Activated T-cell treated with anti-CD3 and anti-CD28 coated beads for 4 hours (primary cell): ENCODE data around the gene SMOC1.
"Not testable (repeated sequence)": the region's sequence is repeated elsewhere in the genome, so short reads cannot be mapped to it uniquely, and the experiment has no call there.

Source experiments
- DNase-seq: peaks from one replicate; pipeline ENCODE4 v3.0.0-alpha.2; 2020

The SMOC1 gene

DNA sequence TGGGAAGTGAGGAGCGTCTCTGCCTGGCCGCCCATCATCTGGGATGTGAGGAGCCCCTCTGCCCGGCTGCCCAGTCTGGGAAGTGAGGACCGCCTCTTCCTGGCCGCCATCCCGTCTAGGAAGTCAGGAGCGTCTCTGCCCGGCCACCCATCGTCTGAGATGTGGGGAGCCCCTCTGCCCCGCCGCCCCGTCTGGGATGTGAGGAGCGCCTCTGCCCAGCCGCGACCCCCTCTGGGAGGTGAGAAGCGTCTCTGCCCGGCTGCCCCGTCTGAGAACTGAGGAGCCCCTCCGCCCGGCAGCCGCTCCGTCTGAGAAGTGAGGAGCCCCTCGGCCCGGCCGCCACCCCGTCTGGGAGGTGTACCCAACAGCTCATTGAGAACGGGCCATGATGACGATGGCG is 23.8 kb downstream of the SMOC1 start:
- not testable (repeated sequence) for DNase-seq

- no peak for DNase-seq
Observed at GRCh38 chr14:69904246-69904645, 25.0 kb downstream of the SMOC1 start.

DNA sequence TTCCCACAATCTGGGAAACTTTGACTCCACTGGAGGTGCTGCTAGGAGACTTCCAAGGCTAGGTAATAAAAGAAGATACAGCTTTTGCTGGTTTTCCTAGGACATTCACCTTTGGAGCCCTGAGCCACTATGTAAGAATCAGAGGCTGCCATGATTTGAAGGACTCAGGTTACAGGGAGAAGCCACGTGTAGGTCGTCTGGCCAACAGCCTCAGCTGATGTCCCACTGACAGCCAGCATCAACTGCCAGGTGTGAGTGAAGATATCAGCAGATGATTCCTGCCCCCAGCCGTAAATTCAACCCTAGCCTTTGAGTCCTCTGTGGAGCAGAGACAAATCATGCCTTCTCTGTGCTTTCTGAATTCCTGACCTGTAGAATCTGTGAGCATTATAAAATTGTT is 27.0 kb downstream of the SMOC1 start:
- no peak for DNase-seq

GRCh38 chr14:69909826-69910550 is 30.8 kb downstream of the SMOC1 start:
- no peak for DNase-seq

GRCh38 chr14:69910871-69911270 is 31.7 kb downstream of the SMOC1 start:
- DNase-seq, result no peak

DNA sequence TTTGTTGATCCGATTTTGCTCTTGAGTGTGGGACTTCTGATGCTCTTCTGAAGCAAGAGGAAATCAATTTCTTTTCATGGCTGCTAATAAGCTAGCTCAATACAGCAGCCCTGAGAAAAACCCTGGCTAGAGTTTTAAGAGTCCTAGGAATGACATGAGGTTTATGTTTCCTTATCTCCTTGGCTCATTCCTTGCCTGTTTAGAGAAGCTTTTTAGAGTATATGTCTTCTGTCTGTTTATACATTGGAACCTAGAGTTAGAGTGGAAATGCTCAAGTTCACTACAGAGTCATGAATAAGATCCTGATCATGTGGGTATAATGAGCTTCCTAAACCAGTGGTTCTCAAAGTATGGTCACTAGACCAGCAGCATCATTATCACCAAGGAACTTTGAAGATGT is 34.5 kb downstream of the SMOC1 start:
- no peak for DNase-seq

DNA sequence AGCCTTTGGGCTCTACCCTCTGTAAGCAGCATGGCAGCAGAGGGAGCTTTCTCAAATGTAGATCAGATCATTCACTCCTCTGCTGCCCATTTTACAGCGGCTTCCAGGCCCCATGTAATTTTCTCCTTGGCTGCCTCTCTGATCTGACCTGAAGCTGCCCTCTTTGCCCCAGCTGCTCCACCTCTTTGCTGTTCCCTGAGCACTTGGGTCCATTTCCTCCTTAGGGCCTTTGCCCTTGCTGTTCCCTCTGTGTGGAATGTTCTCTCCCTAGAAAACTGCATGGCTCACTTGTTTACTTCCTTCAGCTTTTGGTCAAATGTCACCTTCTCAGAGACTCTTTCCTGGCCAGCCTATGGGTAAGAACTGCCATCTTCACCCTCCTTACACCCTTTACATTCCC is 37.2 kb downstream of the SMOC1 start:
- no peak for DNase-seq

GRCh38 chr14:69917287-69917686 is 38.1 kb downstream of the SMOC1 start:
- no peak for DNase-seq

DNA sequence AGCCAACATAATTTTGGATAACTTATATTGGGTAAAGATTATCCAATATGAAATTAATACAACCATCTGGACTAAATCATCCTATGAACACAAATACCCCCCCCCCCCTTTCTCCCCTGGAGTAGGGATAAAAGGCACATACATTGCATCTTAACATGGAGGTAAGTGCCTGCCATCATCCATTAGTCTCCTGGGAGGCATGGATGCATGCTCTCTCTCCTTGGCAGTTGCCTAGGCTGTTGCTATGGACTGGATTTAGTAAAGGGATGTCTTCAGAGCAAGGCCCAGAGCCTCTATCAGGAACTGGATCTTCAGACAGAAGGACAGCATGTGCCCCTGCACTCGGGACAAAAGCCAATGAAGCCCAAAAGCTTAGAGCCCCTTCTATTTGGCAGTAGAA is 40.6 kb downstream of the SMOC1 start:
- DNase-seq, result no peak

- DNase-seq, result no peak
Observed at GRCh38 chr14:69921052-69921451, 41.8 kb downstream of the SMOC1 start.

DNA sequence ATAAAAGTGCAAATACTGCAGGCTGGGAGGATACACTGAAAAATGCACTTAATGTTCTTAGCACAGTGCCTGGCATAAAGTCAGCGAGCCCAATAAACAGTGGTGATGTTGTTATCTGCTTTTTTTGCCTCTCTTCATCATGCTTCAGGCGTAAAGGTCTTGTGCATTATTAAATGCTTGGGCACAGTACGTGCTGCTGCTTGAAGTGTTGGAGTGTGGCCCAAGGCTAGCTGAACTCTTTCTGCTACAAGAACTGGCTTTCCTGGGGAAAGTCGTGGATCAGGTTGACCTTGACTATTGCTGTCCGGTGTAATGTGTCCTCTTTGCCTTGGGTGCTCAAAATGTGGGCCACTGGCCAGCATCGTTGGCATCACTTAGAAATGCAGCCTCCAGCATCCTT is 43.0 kb downstream of the SMOC1 start:
- no peak for DNase-seq

DNA sequence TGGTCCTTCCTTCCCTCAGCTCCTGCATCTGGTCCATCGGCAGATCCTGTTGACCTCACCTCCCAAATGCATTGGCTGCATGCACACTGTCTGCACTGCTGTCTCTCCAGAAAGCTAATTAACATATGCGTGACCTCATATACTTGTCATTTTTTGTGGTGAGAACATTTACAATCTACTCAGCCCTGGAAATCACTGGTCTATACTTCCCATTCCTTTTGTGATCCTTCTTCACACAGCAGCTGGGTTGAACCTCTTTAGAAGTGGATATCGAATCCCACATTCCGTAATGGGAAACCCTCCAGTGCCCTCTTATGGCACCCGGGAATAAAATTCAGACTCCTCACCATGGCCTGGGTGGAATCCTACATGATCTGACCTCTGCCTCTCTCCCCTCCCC is 45.0 kb downstream of the SMOC1 start:
- DNase-seq, result no peak

GRCh38 chr14:69928111-69928523 is 48.9 kb downstream of the SMOC1 start:
- DNase-seq, result no peak

- DNase-seq, result no peak
Observed at GRCh38 chr14:69930780-69931379, 51.7 kb downstream of the SMOC1 start.

GRCh38 chr14:69931960-69932359 is 52.7 kb downstream of the SMOC1 start:
- no peak for DNase-seq

- no peak for DNase-seq
Observed at GRCh38 chr14:69932391-69932790, 53.2 kb downstream of the SMOC1 start.

- no peak for DNase-seq
Observed at GRCh38 chr14:69933623-69934275, 54.5 kb downstream of the SMOC1 start.

DNA sequence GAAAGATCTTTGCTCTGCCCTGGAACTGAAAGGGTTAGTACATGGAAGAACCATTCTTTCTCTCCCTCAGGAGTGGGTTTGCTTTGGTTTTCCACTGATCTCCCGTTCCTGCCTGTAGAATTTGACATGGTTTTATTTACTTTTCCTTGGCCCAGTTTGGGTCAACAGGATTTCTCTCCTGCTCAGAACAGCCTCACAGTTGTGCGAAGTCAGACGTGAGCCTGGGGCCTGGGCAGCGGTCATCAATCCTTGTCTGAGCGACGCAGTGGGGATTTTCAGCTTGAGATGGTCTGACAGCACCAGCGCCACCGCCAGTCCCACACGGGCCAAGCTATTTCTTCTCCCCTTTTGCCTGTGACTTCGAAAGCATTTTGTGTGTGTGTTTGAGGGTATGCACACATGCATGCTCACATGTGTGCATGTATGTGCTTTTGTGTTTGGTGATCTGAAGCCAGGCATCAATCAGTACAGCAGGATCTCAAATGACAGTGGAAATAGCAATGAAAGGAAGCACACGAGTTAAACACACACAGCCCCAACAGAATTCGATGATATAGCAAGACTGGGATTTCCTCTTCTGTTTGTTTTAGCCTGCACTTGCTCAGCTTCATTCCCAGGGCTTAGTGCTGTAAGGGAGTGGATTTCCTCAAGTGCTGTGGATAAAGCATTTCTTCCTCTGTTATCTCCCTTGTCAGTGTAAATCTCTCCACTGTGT is 58.3 kb downstream of the SMOC1 start:
- no peak for DNase-seq

GRCh38 chr14:69938751-69939150 is 59.5 kb downstream of the SMOC1 start:
- no peak for DNase-seq

DNA sequence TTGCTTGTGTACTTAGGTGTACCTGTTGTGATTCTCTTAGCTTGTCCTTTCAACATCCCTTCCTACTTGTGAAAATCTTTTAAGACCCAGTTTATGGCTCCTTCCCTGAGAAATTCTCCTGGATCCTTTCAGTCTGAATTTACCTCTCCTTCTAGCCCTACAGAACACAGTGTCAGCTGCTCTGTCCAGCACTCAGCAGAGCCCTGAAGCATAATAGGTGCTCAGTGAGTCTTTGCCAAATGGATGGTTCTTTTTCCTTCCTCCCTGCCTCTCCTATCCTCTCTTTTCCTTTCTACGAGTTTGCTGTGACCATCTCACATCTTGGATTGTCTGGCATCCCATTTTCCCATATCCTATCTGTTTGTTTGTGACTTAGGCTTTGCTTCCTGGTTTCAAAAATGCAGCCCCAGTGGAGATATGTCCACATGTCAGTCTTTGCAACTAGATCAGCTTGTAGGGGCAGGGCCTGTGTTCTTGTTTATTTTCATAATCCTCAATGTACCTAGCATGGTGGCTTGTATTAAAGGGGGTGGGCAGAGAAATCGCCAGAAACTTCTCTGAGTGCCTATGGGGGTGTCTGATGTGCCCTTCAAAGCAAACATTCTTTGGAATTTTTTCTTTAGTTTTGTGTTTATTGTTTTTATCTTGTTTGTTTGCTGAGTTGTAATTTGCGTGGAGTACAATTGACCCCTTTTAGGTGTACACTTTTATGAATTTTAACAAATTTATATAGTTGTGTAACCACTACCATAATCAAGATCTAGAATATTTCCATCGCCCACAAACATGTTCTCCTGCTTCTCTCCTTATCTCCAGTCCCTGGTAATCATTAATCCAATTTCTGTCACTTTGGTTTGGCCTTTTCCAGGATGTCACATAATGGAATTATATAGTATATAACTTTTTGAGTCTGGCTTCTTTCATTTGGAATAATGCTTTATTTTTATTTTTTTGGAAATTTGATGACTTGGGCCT is 62.8 kb downstream of the SMOC1 start:
- DNase-seq, result no peak

- no peak for DNase-seq
Observed at GRCh38 chr14:69943084-69943780, 64.0 kb downstream of the SMOC1 start.

DNA sequence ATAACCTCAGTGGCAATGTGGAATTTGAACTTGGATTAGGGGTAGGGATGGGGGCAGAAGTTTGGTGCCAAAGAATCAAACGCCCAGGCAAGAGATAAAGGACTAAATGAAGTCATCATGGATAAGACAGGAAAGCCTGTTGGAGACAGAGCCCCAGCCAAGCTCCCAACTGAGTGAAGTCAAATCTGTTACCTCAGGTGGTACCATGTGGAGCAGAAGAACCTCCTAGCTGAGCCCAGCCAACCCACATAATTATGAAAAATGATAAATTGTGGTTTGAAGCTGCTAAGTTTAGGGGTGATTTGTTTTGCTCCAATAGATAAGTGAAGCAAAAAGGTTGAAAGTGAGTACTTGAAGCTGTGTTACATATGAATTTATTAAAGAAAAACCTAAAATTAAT is 66.1 kb downstream of the SMOC1 start:
- DNase-seq, result no peak
